ENCODE results near the gene NPAS3. TPM values are rescaled to one million over a fixed set of nuclear protein-coding genes. Genes with fewer than 3 reads are reported as not detected.

Gene NPAS3
- total RNA-seq, 1 experiment from 2014 or later: 0.35 TPM

DNA sequence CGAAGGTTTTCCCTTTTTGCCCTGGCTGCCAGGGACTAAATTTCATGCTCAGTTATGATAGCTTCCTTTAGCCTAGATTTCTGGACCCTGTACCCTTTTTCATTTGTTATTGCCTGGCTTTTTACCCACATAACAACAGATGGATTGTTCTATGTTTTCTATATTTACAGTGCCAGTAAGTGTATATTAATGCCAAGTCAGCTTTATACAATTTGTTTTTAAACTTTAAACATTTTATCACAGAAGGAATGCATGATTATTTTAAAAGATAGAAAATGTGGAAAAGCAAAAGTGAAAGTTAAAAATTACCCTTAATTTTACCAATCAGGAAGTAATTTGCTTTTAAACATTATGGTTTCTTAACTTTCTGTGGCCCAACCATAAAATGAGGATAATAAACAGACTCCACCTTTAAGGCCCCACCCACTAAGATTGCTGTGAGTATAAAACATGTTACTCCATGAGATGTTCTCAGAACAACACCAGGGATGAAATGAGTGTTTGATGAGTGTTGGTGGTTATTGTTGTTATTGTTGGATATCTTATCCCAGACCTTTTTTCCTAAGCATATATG is 515.4 kb downstream of the NPAS3 start:
- BruUV-seq (replicated peaks): no TSS peak
- peak overlapping the region; percentile 59 for H3K27ac Mint-ChIP-seq (ENCODE audit: low read depth, unreplicated experiment)
- TF ChIP-seq, protein P1, sequence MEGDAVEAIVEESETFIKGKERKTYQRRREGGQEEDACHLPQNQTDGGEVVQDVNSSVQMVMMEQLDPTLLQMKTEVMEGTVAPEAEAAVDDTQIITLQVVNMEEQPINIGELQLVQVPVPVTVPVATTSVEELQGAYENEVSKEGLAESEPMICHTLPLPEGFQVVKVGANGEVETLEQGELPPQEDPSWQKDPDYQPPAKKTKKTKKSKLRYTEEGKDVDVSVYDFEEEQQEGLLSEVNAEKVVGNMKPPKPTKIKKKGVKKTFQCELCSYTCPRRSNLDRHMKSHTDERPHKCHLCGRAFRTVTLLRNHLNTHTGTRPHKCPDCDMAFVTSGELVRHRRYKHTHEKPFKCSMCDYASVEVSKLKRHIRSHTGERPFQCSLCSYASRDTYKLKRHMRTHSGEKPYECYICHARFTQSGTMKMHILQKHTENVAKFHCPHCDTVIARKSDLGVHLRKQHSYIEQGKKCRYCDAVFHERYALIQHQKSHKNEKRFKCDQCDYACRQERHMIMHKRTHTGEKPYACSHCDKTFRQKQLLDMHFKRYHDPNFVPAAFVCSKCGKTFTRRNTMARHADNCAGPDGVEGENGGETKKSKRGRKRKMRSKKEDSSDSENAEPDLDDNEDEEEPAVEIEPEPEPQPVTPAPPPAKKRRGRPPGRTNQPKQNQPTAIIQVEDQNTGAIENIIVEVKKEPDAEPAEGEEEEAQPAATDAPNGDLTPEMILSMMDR (IDR thresholded peaks at IDR 0.05; ENCODE audit: unreplicated experiment): no peak
- peaks cover 16% of the 10 kb centered on the region for H3K4me1 Mint-ChIP-seq (ENCODE audit: insufficient read depth, unreplicated experiment)
- intact Hi-C loops (cut with micrococcal nuclease): no loop called here
- no peak overlapping the region for H3K4me3 Mint-ChIP-seq (ENCODE audit: unreplicated experiment)
- ChIA-PET CTCF (interaction anchor here (0.6 to 1.4 kb wide), 2 partner anchors 21 to 726 kb away, joined by 3 to 4 read pairs; no protein-coding TSS in a partner anchor), POLR2A (no interaction called here)
- no peaks in the 10 kb centered on the region for H3K36me3 Mint-ChIP-seq (ENCODE audit: insufficient read depth, unreplicated experiment)
- no peak for DNase-seq (ENCODE audit: unreplicated experiment)
- no peaks in the 10 kb centered on the region for H3K27me3 Mint-ChIP-seq (ENCODE audit: insufficient read depth, unreplicated experiment)
- no peaks in the 10 kb centered on the region for H3K9me3 Mint-ChIP-seq (ENCODE audit: unreplicated experiment)

DNA sequence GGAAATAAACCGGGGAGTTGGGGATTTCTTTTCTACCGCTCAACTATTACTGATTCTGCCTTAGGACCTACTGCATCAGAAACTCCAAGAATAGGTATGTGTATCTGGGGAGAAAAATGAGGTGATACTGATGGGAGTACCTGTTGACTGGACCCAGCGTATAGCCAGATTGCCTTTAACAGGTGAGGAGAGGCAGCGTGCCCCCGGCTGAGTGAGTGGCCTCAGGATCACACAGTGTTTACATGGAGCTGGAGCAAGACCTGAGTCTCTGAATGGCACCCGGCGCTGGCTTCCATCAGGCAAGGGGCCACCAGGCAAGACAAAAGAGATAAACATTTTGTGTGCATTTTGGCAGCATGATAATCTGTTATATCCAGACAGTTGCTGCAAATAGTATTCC is 516.0 kb downstream of the NPAS3 start:
- H3K36me3 Mint-ChIP-seq (ENCODE audit: insufficient read depth, unreplicated experiment): no peaks in the 10 kb centered on the region
- H3K9me3 Mint-ChIP-seq (ENCODE audit: unreplicated experiment): no peaks in the 10 kb centered on the region
- CTCF ChIA-PET: interaction anchor here (0.5 to 1.4 kb wide), 3 partner anchors 18 to 497 kb away, joined by 3 to 4 read pairs (median 3); no protein-coding TSS in a partner anchor
- no TSS peak for BruUV-seq (replicated peaks)
- H3K4me1 Mint-ChIP-seq (ENCODE audit: insufficient read depth, unreplicated experiment): peaks cover 22% of the 10 kb centered on the region
- TF ChIP-seq, protein P1 (IDR thresholded peaks at IDR 0.05; ENCODE audit: unreplicated experiment): no peak
- no peaks in the 10 kb centered on the region for H3K27me3 Mint-ChIP-seq (ENCODE audit: insufficient read depth, unreplicated experiment)
- H3K4me3 Mint-ChIP-seq (ENCODE audit: unreplicated experiment): no peak overlapping the region
- DNase-seq (ENCODE audit: unreplicated experiment): no peak
- H3K27ac Mint-ChIP-seq (ENCODE audit: low read depth, unreplicated experiment): peak overlapping the region; percentile 59
- POLR2A ChIA-PET: no interaction called here
- intact Hi-C loops (cut with micrococcal nuclease): no loop called here

DNA sequence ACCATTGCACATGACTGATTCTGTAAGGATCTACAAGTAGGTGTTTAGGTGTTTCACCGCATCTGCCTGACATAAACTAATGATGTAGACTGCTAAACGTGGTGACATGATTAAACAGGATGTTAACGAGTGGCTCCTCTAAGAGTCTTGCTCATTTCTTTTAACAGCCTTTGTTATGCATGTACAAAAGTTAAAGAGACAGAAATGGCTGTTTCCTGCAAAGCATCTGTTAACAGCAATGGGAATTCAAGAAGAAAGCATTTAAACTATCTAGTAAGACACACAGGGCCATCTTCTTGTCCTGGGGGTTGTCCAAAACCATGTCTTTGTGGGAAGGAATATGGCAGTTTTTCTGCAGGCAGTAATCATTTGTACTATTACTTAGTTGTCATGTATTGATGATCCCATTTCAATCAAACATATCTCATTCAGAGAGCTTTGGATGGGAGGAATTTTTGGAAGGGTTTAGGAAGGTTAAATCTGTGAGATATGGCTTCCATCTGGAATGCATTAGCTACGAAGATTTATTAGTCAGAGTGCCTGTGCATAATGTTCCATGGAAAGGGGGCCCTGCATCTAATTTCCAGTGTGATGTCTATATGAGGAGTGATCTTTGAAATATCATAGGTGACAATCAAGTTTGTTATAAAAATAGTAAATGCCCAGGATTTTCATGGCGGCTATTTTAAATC is 517.1 kb downstream of the NPAS3 start:
- ChIA-PET POLR2A (no interaction called here), CTCF (interaction anchor here (0.6 to 1.8 kb wide), 3 partner anchors 23 to 1160 kb away, joined by 3 to 8 read pairs (median 3); no protein-coding TSS in a partner anchor)
- Mint-ChIP-seq H3K9me3 (ENCODE audit: unreplicated experiment) (no peaks in the 10 kb centered on the region), H3K4me3 (ENCODE audit: unreplicated experiment) (no peak overlapping the region), H3K27ac (ENCODE audit: low read depth, unreplicated experiment) (no peak overlapping the region), H3K4me1 (ENCODE audit: insufficient read depth, unreplicated experiment) (peaks cover 23% of the 10 kb centered on the region), H3K36me3 (ENCODE audit: insufficient read depth, unreplicated experiment) (no peaks in the 10 kb centered on the region), H3K27me3 (ENCODE audit: insufficient read depth, unreplicated experiment) (no peaks in the 10 kb centered on the region)
- no peak for DNase-seq (ENCODE audit: unreplicated experiment)
- no TSS peak for BruUV-seq (replicated peaks)
- TF ChIP-seq, protein P1 (IDR thresholded peaks at IDR 0.05; ENCODE audit: unreplicated experiment): no peak
- intact Hi-C loops (cut with micrococcal nuclease): no loop called here

DNA sequence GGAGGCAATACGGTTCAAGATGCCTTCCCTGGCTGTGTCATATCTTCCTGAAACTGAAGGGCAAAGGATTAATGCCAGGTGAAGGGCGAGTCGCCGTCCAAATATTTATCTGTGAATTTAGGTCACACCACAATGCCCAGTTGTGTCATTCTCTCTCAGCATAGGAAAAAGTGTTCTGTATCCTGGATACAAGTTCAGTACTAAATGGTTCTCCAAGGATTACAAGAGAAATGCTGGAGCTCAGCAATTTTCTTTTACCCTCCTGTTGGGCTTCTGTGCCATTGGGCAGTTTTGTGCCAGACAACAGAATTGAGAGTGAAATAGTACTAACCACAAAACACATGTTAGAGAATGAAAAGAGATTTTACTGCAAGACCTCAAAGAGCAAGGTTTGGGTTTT is 518.3 kb downstream of the NPAS3 start:
- no peaks in the 10 kb centered on the region for H3K36me3 Mint-ChIP-seq (ENCODE audit: insufficient read depth, unreplicated experiment)
- no peaks in the 10 kb centered on the region for H3K9me3 Mint-ChIP-seq (ENCODE audit: unreplicated experiment)
- no peak overlapping the region for H3K27ac Mint-ChIP-seq (ENCODE audit: low read depth, unreplicated experiment)
- TF ChIP-seq, protein P1 (IDR thresholded peaks at IDR 0.05; ENCODE audit: unreplicated experiment): no peak
- no peaks in the 10 kb centered on the region for H3K27me3 Mint-ChIP-seq (ENCODE audit: insufficient read depth, unreplicated experiment)
- peak; percentile 6 for DNase-seq (ENCODE audit: unreplicated experiment)
- POLR2A ChIA-PET: no interaction called here
- peaks cover 23% of the 10 kb centered on the region for H3K4me1 Mint-ChIP-seq (ENCODE audit: insufficient read depth, unreplicated experiment)
- no peak overlapping the region for H3K4me3 Mint-ChIP-seq (ENCODE audit: unreplicated experiment)
- intact Hi-C loops (cut with micrococcal nuclease): no loop called here
- BruUV-seq (replicated peaks): no TSS peak
- CTCF ChIA-PET: interaction anchor here (0.6 to 1.8 kb wide), 3 partner anchors 17 to 336 kb away, joined by 3 to 8 read pairs (median 3); no protein-coding TSS in a partner anchor
